Mesenchymal stem cell (in vitro differentiated cells and primary cell): ENCODE results near the gene MRNIP.
A peak's percentile ranks its signal among the peaks of the same experiment; 100 is the strongest.

ENCODE experiments used
- DNase-seq: peaks from one replicate; pipeline ENCODE4 v3.0.0-alpha.2; 2013
- H2AFZ ChIP-seq: one replicate; pipeline ENCODE4 v1.6.1; 2013; ENCODE audit warnings: low read depth, mild to moderate bottlenecking, control low read depth, inconsistent platforms, low read length, moderate library complexity
- H2AK5ac ChIP-seq: 2 replicates; pipeline ENCODE4 v1.6.1; 2013; ENCODE audit warnings: low read length, moderate library complexity, mild to moderate bottlenecking, inconsistent platforms; ENCODE audit not compliant: severe bottlenecking
- H2BK120ac ChIP-seq: one replicate; pipeline ENCODE4 v1.6.1; 2013; ENCODE audit warnings: low read depth, mild to moderate bottlenecking, inconsistent platforms, low read length, moderate library complexity
- H2BK12ac ChIP-seq, 2 experiments: one replicate each; pipeline ENCODE4 v1.6.1; 2013; ENCODE audit warnings: inconsistent platforms in 2 of 2, low read length in 2 of 2, mild to moderate bottlenecking in 2 of 2, moderate library complexity in 2 of 2, control low read depth in 1 of 2
- H2BK15ac ChIP-seq: one replicate; pipeline ENCODE4 v1.6.1; 2013; ENCODE audit warnings: mild to moderate bottlenecking, low read depth, inconsistent platforms; ENCODE audit not compliant: poor library complexity, severe bottlenecking
- H2BK5ac ChIP-seq: 2 replicates; pipeline ENCODE4 v1.6.1; 2013; ENCODE audit warnings: low read depth, mild to moderate bottlenecking, low read length, control low read depth, inconsistent platforms; ENCODE audit not compliant: poor library complexity, severe bottlenecking
- H3K14ac ChIP-seq, 2 experiments: one replicate each; pipeline ENCODE4 v1.6.1; 2013; ENCODE audit warnings: inconsistent platforms in 2 of 2, low read length in 2 of 2, control low read depth in 1 of 2, mild to moderate bottlenecking in 1 of 2, moderate library complexity in 1 of 2
- H3K18ac ChIP-seq, 2 experiments: one replicate each; pipeline ENCODE4 v1.6.1; 2013; ENCODE audit warnings: inconsistent platforms in 2 of 2, low read length in 2 of 2, control low read depth in 1 of 2, low read depth in 1 of 2, mild to moderate bottlenecking in 1 of 2
- H3K23ac ChIP-seq, 2 experiments: one replicate each; pipeline ENCODE4 v1.6.1; 2013; ENCODE audit warnings: inconsistent platforms in 2 of 2, low read length in 2 of 2, mild to moderate bottlenecking in 2 of 2, moderate library complexity in 2 of 2, control low read depth in 1 of 2
- H3K27ac ChIP-seq: 2 replicates; pipeline ENCODE4 v1.5.1; 2013; ENCODE audit warnings: mild to moderate bottlenecking, moderate library complexity, low read length, control low read depth, inconsistent platforms; ENCODE audit not compliant: poor library complexity, severe bottlenecking
- H3K27me3 ChIP-seq, 2 experiments: 2 replicates each; pipeline versions ENCODE4 v1.6.1 to v1.7.0; 2013; ENCODE audit warnings: low read length in 2 of 2, mild to moderate bottlenecking in 2 of 2, moderate library complexity in 2 of 2, control low read depth in 1 of 2, inconsistent platforms in 1 of 2; ENCODE audit not compliant: control insufficient read depth in 1 of 2, insufficient read depth in 1 of 2
- H3K36me3 ChIP-seq, 2 experiments: 2 replicates each; pipeline versions ENCODE4 v1.6.1 to v1.7.0; 2013; ENCODE audit warnings: low read length in 2 of 2, control low read depth in 1 of 2, inconsistent platforms in 1 of 2, low read depth in 1 of 2, mild to moderate bottlenecking in 1 of 2; ENCODE audit not compliant: insufficient read depth in 2 of 2, control insufficient read depth in 1 of 2
- H3K4ac ChIP-seq, 2 experiments: one replicate each; pipeline ENCODE4 v1.6.1; 2013; ENCODE audit warnings: inconsistent platforms in 2 of 2, low read length in 2 of 2, mild to moderate bottlenecking in 2 of 2, moderate library complexity in 2 of 2, control low read depth in 1 of 2, low read depth in 1 of 2
- H3K4me1 ChIP-seq: 2 replicates; pipeline ENCODE4 v1.6.1; 2013; ENCODE audit warnings: low read depth, low read length, control low read depth; ENCODE audit not compliant: control insufficient read depth, insufficient read depth
- H3K4me2 ChIP-seq: 2 replicates; pipeline ENCODE4 v1.6.1; 2013; ENCODE audit warnings: low read length, mild to moderate bottlenecking, inconsistent platforms; ENCODE audit not compliant: poor library complexity, severe bottlenecking
- H3K4me3 ChIP-seq, 2 experiments: 2 replicates each; pipeline versions ENCODE4 v1.5.1 to v1.7.0; 2013; ENCODE audit warnings: low read length in 2 of 2, mild to moderate bottlenecking in 2 of 2, control low read depth in 1 of 2, low read depth in 1 of 2; ENCODE audit not compliant: insufficient read depth in 1 of 2
- H3K79me1 ChIP-seq: replicated peaks from 2 replicates; pipeline ENCODE4 v1.6.1; 2013; ENCODE audit warnings: mild to moderate bottlenecking, control low read depth, low read length, inconsistent platforms; ENCODE audit not compliant: poor library complexity, severe bottlenecking
- H3K9ac ChIP-seq: 2 replicates; pipeline ENCODE4 v1.7.0; 2013; ENCODE audit warnings: mild to moderate bottlenecking, low read length, moderate library complexity
- H3K9me3 ChIP-seq: 2 replicates; pipeline ENCODE4 v1.7.0; 2013; ENCODE audit warnings: mild to moderate bottlenecking, low read length; ENCODE audit not compliant: control insufficient read depth
- H4K8ac ChIP-seq: one replicate; pipeline ENCODE4 v1.6.1; 2013; ENCODE audit warnings: inconsistent platforms, mild to moderate bottlenecking, low read length, moderate library complexity
- H4K91ac ChIP-seq: one replicate; pipeline ENCODE4 v1.6.1; 2013; ENCODE audit warnings: mild to moderate bottlenecking, low read length, inconsistent platforms
- WGBS: methylation state at CpG from one replicate; pipeline ENCODE4 v1.1.7; 2013; ENCODE audit warnings: mixed read lengths; 5-methylcytosine and 5-hydroxymethylcytosine counted together

Gene MRNIP

DNA sequence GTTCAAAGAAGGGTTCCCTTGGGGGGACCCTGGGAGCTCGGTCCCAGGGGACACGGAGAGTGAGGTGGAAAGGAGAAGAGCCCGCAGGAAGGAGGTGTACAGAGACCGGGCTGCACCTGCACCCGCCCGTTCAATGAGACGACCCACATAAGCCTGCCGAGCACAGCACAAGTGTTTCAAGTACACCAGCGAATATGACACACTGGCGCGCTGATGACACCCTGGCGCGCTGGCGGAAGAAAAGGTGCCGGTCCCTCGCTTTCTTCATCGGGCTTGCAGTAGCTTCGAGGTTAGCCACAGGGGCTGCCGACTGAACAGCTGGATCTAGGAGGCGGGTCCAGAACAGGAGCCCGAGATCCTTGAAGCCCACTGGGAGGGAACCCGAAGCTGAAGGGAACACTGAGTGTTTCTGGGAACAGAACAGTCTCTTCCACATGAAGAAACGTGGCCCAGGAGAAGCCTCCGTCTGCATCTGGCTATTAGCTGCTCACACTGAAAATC lies 47.7 kb upstream of the MRNIP start:
- no peak overlapping the region for H3K4ac ChIP-seq
- H3K36me3 ChIP-seq: peaks cover 35 to 38% of the 10 kb centered on the region in 2 experiments
- no peak overlapping the region for H2BK5ac ChIP-seq
- peak overlapping the region; percentile 93 for H3K4me2 ChIP-seq
- H4K91ac ChIP-seq: no peak overlapping the region
- DNase-seq: no peak
- H2AK5ac ChIP-seq: no peak overlapping the region
- H3K9me3 ChIP-seq: no peaks in the 10 kb centered on the region
- WGBS: 96% methylated on average over 24 of the region's 24 CpGs
- peak overlapping the region in 1 of 2 experiments; percentile 92 for H3K4me3 ChIP-seq
- peak overlapping the region; percentile 89 for H3K9ac ChIP-seq
- peaks cover 33% of the 10 kb centered on the region for H3K79me1 ChIP-seq
- peaks cover 20% of the 10 kb centered on the region for H3K4me1 ChIP-seq
- H3K18ac ChIP-seq: no peak overlapping the region
- H2BK120ac ChIP-seq: no peak overlapping the region
- H3K14ac ChIP-seq: no peak overlapping the region
- H3K27me3 ChIP-seq: no peaks in the 10 kb centered on the region
- H4K8ac ChIP-seq: no peak overlapping the region
- H3K23ac ChIP-seq: no peak overlapping the region
- no peak overlapping the region for H3K27ac ChIP-seq
- H2BK15ac ChIP-seq: no peak overlapping the region
- H2AFZ ChIP-seq: no peak overlapping the region
- H2BK12ac ChIP-seq: no peak overlapping the region

DNA sequence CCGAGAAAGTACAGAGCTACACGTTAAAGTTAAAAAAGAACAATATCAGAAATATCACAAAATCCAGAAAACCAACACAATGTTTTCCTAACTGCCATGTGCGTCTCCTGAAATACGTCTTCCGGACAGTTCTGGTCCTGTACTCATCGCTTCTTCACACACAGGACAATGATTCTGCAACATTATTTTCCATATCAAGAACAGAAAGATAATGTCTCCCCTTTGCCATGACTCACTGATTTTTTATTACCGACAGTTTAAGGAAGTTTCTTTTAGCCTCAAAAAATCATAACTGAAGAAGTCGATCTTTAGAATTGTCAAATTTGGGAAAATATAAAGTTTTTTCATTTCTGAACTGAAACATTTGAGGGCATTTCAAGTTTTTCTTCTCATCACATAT lies 46.5 kb upstream of the MRNIP start:
- 98% methylated on average over 6 of the region's 8 CpGs for WGBS
- Histone ChIP-seq H4K91ac (no peak overlapping the region), H3K9me3 (no peaks in the 10 kb centered on the region), H2BK120ac (no peak overlapping the region), H2AFZ (no peak overlapping the region), H2BK15ac (no peak overlapping the region), H2BK12ac (no peak overlapping the region), H3K14ac (no peak overlapping the region), H3K36me3 (peaks cover 46 to 47% of the 10 kb centered on the region in 2 experiments), H3K18ac (no peak overlapping the region), H3K27me3 (no peaks in the 10 kb centered on the region), H4K8ac (no peak overlapping the region), H3K4me2 (no peak overlapping the region), H3K79me1 (peaks cover 45% of the 10 kb centered on the region), H3K27ac (no peak overlapping the region), H3K23ac (no peak overlapping the region), H3K4ac (no peak overlapping the region), H3K4me1 (peaks cover 19% of the 10 kb centered on the region), H2BK5ac (no peak overlapping the region), H3K4me3 (no peak overlapping the region), H2AK5ac (no peak overlapping the region), H3K9ac (no peak overlapping the region)
- DNase-seq: no peak

DNA sequence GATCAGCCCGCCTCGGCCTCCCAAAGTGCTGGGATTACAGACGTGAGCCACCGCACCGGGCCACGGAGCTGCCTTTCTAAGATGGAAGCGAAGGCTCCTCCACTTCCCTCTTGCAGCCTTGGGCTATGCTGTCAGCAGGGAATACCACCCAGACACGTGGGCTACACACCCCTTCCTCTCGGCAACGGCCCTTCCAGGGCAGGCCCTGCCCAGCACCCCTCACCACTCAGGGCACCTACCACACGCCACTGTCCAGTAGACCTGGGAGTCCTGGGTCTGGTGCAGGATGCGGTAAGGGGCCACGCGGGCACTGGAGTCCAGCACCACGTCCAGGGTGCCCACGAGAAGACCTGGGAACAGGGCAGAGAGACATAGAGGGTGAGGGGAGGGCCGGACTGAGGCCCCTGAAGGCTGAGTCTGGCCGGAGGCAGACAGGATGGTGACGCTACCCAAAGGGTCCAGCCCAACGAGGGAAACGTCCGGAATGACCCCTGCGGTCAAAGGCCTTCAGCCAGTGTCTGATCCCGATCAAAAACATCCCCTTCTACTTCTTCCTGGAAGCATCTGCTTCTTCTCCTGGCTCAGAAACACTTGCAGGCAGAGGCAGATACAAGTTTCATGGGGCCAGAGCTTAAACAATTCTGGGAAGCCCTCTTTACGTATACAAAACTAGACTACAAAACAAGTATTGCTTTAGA lies 46.0 kb upstream of the MRNIP start:
- peaks cover 20% of the 10 kb centered on the region for H3K4me1 ChIP-seq
- peak overlapping the region; percentile 72 for H4K91ac ChIP-seq
- no peak for DNase-seq
- no peak overlapping the region for H3K4me3 ChIP-seq
- H3K9ac ChIP-seq: no peak overlapping the region
- H3K79me1 ChIP-seq: peaks cover 51% of the 10 kb centered on the region
- H2AK5ac ChIP-seq: no peak overlapping the region
- no peaks in the 10 kb centered on the region for H3K9me3 ChIP-seq
- no peak overlapping the region for H2AFZ ChIP-seq
- no peak overlapping the region for H3K4me2 ChIP-seq
- no peak overlapping the region for H2BK15ac ChIP-seq
- H3K27ac ChIP-seq: no peak overlapping the region
- no peak overlapping the region for H3K4ac ChIP-seq
- 95% methylated on average over 25 of the region's 25 CpGs for WGBS
- H2BK12ac ChIP-seq: no peak overlapping the region
- no peak overlapping the region for H3K14ac ChIP-seq
- peaks cover 52% of the 10 kb centered on the region in 2 experiments for H3K36me3 ChIP-seq
- no peak overlapping the region for H2BK120ac ChIP-seq
- no peak overlapping the region for H3K18ac ChIP-seq
- no peak overlapping the region for H2BK5ac ChIP-seq
- no peaks in the 10 kb centered on the region for H3K27me3 ChIP-seq
- H3K23ac ChIP-seq: peak overlapping the region in 1 of 2 experiments; percentile 77
- no peak overlapping the region for H4K8ac ChIP-seq

DNA sequence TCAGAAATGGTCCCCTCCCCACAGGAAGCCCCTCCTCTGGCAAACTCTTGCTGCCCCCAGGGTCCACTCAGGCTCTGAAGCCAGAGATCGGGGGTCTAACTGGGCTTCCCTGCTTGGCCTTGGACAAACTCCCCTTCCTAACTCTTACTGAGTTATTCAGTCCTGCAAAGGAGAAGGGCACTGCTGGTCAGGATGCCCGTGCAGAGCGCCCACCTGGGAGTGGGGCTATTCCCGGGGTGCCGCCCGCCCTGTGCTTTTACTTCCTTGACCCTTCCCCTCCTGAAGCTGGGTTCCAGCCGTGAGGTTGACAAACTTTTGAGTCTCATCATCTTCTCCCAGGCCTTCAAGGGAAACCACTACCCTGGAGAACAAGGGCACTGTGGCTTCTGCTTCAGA lies 44.1 kb upstream of the MRNIP start:
- no peak overlapping the region for H4K8ac ChIP-seq
- no peak overlapping the region for H2BK12ac ChIP-seq
- H3K79me1 ChIP-seq: peaks cover 58% of the 10 kb centered on the region
- H2BK5ac ChIP-seq: no peak overlapping the region
- no peak overlapping the region for H3K23ac ChIP-seq
- no peaks in the 10 kb centered on the region for H3K27me3 ChIP-seq
- no peak overlapping the region for H3K4ac ChIP-seq
- H3K36me3 ChIP-seq: peaks cover 68 to 69% of the 10 kb centered on the region in 2 experiments
- peaks cover 14% of the 10 kb centered on the region for H3K4me1 ChIP-seq
- no peak overlapping the region for H2AFZ ChIP-seq
- H3K27ac ChIP-seq: no peak overlapping the region
- H3K4me2 ChIP-seq: no peak overlapping the region
- no peaks in the 10 kb centered on the region for H3K9me3 ChIP-seq
- H2BK15ac ChIP-seq: no peak overlapping the region
- no peak overlapping the region for H3K4me3 ChIP-seq
- 89% methylated on average over 7 of the region's 7 CpGs for WGBS
- H3K18ac ChIP-seq: no peak overlapping the region
- no peak overlapping the region for H3K9ac ChIP-seq
- no peak overlapping the region for H2AK5ac ChIP-seq
- DNase-seq: no peak
- H4K91ac ChIP-seq: no peak overlapping the region
- H3K14ac ChIP-seq: no peak overlapping the region
- no peak overlapping the region for H2BK120ac ChIP-seq
